PC-9 (cell line): Measurements from ENCODE around the gene PSD4. TPM values are rescaled to one million over a fixed set of nuclear protein-coding genes. Genes with fewer than 3 reads are reported as not detected.

ENCODE experiments used
- BruUV-seq: library from RNA; stranded (reverse); fragments of 400-500 nt; replicated peaks from 2 replicates; lab custom pipeline; 2021; lab: Mats Ljungman, UMichigan
- CTCF ChIA-PET: fragments of 300-600 bp; sonication (Branson Sonifier 250); formaldehyde crosslinking; loops from one replicate; lab custom pipeline; 2022; ENCODE audit warnings: antibody characterized with exemption; lab: Charles Lee
- POLR2A ChIA-PET: fragments of 300-600 bp; sonication (Branson Sonifier 250); formaldehyde crosslinking; loops from one replicate; lab custom pipeline; 2022; ENCODE audit warnings: antibody characterized with exemption; ENCODE audit not compliant: unreplicated experiment; lab: Charles Lee
- DNase-seq, 2 experiments: peaks; one replicate each; pipeline versions ENCODE4 v3.0.0 to v3.0.0-alpha.2; 2015 to 2022; ENCODE audit warnings: mixed read lengths in 1 of 2
- H2AFZ ChIP-seq: fragments of 200-600 bp; sonication (generic); 2 replicates; pipeline ENCODE4 v1.8.1; 2017; ENCODE audit warnings: antibody characterized with exemption
- H3F3A ChIP-seq: fragments of 200-600 bp; sonication (generic); 2 replicates; pipeline ENCODE4 v1.8.1; 2017; ENCODE audit warnings: antibody characterized with exemption, mild to moderate bottlenecking, low read depth; ENCODE audit not compliant: insufficient read depth
- H3K27ac ChIP-seq: fragments of 200-600 bp; sonication (generic); 2 replicates; pipeline ENCODE4 v1.6.1; 2016; ENCODE audit warnings: mixed run types
- H3K27me3 ChIP-seq: fragments of 200-600 bp; sonication (generic); 2 replicates; pipeline ENCODE4 v1.6.1; 2016; ENCODE audit warnings: low read depth, mixed run types; ENCODE audit not compliant: insufficient read depth
- H3K36me3 ChIP-seq: fragments of 200-600 bp; sonication (generic); 2 replicates; pipeline ENCODE4 v1.6.1; 2016; ENCODE audit warnings: low read depth, mixed run types
- H3K4me1 ChIP-seq: fragments of 200-600 bp; sonication (generic); replicated peaks from 2 replicates; pipeline ENCODE4 v1.6.1; 2016; ENCODE audit warnings: mixed run types; ENCODE audit not compliant: insufficient read depth
- H3K4me2 ChIP-seq: fragments of 200-600 bp; sonication (generic); 2 replicates; pipeline ENCODE4 v1.6.1; 2017; ENCODE audit warnings: mixed run types
- H3K4me3 ChIP-seq: fragments of 200-600 bp; sonication (generic); 2 replicates; pipeline ENCODE4 v1.6.1; 2016; ENCODE audit warnings: mixed run types
- H3K79me2 ChIP-seq: fragments of 200-600 bp; sonication (generic); 2 replicates; pipeline ENCODE4 v1.6.1; 2017; ENCODE audit warnings: low read depth, mixed run types
- H3K9me2 ChIP-seq: fragments of 200-600 bp; sonication (generic); 2 replicates; pipeline ENCODE4 v1.8.1; 2017; ENCODE audit warnings: mild to moderate bottlenecking; ENCODE audit not compliant: insufficient read depth
- H3K9me3 ChIP-seq: fragments of 200-600 bp; sonication (generic); 2 replicates; pipeline ENCODE4 v1.8.1; 2016; ENCODE audit warnings: low read depth; ENCODE audit not compliant: insufficient read depth
- H4K20me1 ChIP-seq: fragments of 200-600 bp; sonication (generic); 2 replicates; pipeline ENCODE4 v1.8.1; 2017; ENCODE audit not compliant: insufficient read depth
- CTCF ChIP-seq: fragments of 200-600 bp; sonication (generic); conservative IDR thresholded peaks from 2 replicates; pipeline ENCODE4 v1.6.1; 2017; ENCODE audit warnings: mixed run types, antibody characterized with exemption, mild to moderate bottlenecking, moderate library complexity
- EZH2 ChIP-seq: fragments of 200-600 bp; sonication (generic); IDR thresholded peaks from 2 replicates; pipeline ENCODE4 v1.8.0; 2017; ENCODE audit warnings: antibody characterized with exemption, low read depth
- intact Hi-C: fragments of 100-400 bp; cut with micrococcal nuclease; formaldehyde crosslinking; loops from one replicate; pipeline ENCODE4 v1.10.0; 2022; ENCODE audit not compliant: unreplicated experiment
- total RNA-seq: library from RNA; stranded (reverse); gene quantifications from 2 replicates; pipeline ENCODE4 v1.2.3, GENCODE V29; 2021

Gene PSD4
- total RNA-seq, 1 experiment from 2014 or later: 29.6 TPM

GRCh38 chr2:113127646-113128570 lies 45.9 kb upstream of the PSD4 start:
- TF ChIP-seq EZH2: no peak
- no peak for TF ChIP-seq CTCF
- H3K27me3 ChIP-seq: no peaks in the 10 kb centered on the region
- no peaks in the 10 kb centered on the region for H3K9me2 ChIP-seq
- no peak overlapping the region for H3K27ac ChIP-seq
- peaks cover 15% of the 10 kb centered on the region for H3F3A ChIP-seq
- no peak overlapping the region for H3K4me2 ChIP-seq
- no peaks in the 10 kb centered on the region for H3K79me2 ChIP-seq
- no peaks in the 10 kb centered on the region for H3K9me3 ChIP-seq
- no peak overlapping the region for H3K4me3 ChIP-seq
- H3K36me3 ChIP-seq: no peaks in the 10 kb centered on the region
- no peaks in the 10 kb centered on the region for H4K20me1 ChIP-seq
- peaks cover 22% of the 10 kb centered on the region for H3K4me1 ChIP-seq
- intact Hi-C loops: no loop called here
- ChIA-PET CTCF (no interaction called here), POLR2A (no interaction called here)
- no peak for DNase-seq
- H2AFZ ChIP-seq: no peak overlapping the region
- BruUV-seq: no TSS peak

- H3K27ac ChIP-seq: no peak overlapping the region
- H3F3A ChIP-seq: peaks cover 13% of the 10 kb centered on the region
- no peaks in the 10 kb centered on the region for H3K27me3 ChIP-seq
- no peak overlapping the region for H3K4me2 ChIP-seq
- ChIA-PET CTCF (interaction anchor here (0.6 kb wide), 1 partner anchor 9 kb away, joined by 5 read pairs; no protein-coding TSS in a partner anchor), POLR2A (no interaction called here)
- H3K79me2 ChIP-seq: no peaks in the 10 kb centered on the region
- H3K9me3 ChIP-seq: no peaks in the 10 kb centered on the region
- DNase-seq: no peak
- peaks cover 22% of the 10 kb centered on the region for H3K4me1 ChIP-seq
- TF ChIP-seq CTCF (no peak), EZH2 (no peak)
- intact Hi-C loops: no loop called here
- H3K4me3 ChIP-seq: no peak overlapping the region
- no peaks in the 10 kb centered on the region for H3K36me3 ChIP-seq
- BruUV-seq: no TSS peak
- H2AFZ ChIP-seq: no peak overlapping the region
- no peaks in the 10 kb centered on the region for H4K20me1 ChIP-seq
- no peaks in the 10 kb centered on the region for H3K9me2 ChIP-seq
Measured at GRCh38 chr2:113129519-113130078, 44.2 kb upstream of the PSD4 start.

DNA sequence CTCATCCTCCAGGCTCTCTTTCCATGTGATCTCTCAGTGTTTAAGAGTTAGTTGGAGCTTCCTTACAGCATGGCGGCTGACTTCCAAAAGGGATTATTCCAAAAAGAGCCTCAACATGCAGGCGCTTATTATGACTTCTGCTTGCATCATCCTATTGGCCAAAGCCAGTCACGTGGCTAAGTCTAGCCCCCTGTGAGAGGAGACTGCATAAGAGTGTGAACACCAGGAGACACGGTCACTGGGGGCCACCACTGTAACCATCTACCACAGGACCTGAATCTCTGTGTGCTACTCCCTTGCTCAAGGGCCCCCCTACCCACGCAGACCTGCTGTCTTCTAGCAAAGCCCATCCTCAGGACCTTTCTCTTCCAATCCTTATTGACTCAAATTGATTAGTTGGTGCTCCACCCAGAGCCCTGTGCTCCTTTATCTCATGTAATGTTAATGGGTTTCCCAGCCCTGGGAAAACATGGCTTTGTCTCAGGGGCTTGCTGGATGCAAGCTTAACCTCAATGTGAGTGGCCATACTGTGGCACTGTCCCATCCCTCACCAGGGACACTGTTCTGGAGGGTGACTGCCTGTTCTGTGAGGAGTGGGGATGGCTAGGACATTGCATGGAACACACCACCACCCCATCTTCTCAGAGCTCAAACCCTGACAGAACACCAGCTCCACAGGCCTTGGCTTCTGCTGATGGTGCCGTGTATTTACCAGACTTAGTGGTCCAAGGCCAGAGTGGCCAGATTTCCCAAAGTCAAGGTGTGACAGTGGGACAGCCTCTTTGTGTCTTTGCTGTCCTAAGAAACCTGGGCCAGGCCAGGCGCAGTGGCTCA lies 42.2 kb upstream of the PSD4 start:
- Histone ChIP-seq H3K36me3 (no peaks in the 10 kb centered on the region), H3K4me3 (no peak overlapping the region), H2AFZ (no peak overlapping the region), H3K9me2 (no peaks in the 10 kb centered on the region), H3K27ac (no peak overlapping the region), H3K9me3 (no peaks in the 10 kb centered on the region), H4K20me1 (no peaks in the 10 kb centered on the region), H3K27me3 (no peaks in the 10 kb centered on the region), H3K79me2 (no peaks in the 10 kb centered on the region), H3F3A (no peaks in the 10 kb centered on the region), H3K4me2 (no peak overlapping the region), H3K4me1 (peaks cover 9% of the 10 kb centered on the region; the same call in 1 of the 2 replicates)
- CTCF ChIA-PET: no interaction called here
- BruUV-seq: no TSS peak
- TF ChIP-seq CTCF (no peak), EZH2 (no peak)
- intact Hi-C loops: no loop called here
- POLR2A ChIA-PET: no interaction called here
- DNase-seq: no peak
